Breast epithelium (tissue), 4 donors: ENCODE measurements around the gene FLOT1. TPM values are rescaled to one million over a fixed set of nuclear protein-coding genes. Genes with fewer than 3 reads are reported as not detected.
"Not testable (repeated sequence)": the region's sequence is repeated elsewhere in the genome, so short reads cannot be mapped to it uniquely, and the experiment has no call there.

Source experiments
- DNase-seq, 2 donors: peaks; one replicate each; pipeline ENCODE4 v3.0.0-alpha.2; 2019; ENCODE audit warnings: low spot score in 2 of 2
- H3K27ac ChIP-seq, 2 donors: fragments of 200-600 bp; sonication (generic) in 1 of 2; one replicate each; pipeline ENCODE4 v1.5.1; 2016 to 2019; ENCODE audit warnings: mild to moderate bottlenecking in 1 of 2
- H3K27me3 ChIP-seq, 2 donors: fragments of 200-600 bp; sonication (generic) in 1 of 2; one replicate each; pipeline versions ENCODE4 v1.5.1 to v1.6.0; 2017 to 2019; ENCODE audit warnings: control low read depth in 1 of 2, mild to moderate bottlenecking in 1 of 2
- H3K36me3 ChIP-seq: fragments of 200-600 bp; one replicate; pipeline ENCODE4 v1.5.1; 2019
- H3K4me1 ChIP-seq, 2 donors: fragments of 200-600 bp; sonication (generic); one replicate each; pipeline ENCODE4 v1.5.1; 2016 to 2019; ENCODE audit warnings: control low read depth in 1 of 2
- H3K4me3 ChIP-seq, 3 donors: fragments of 200-600 bp; sonication (generic); 1 replicate in 2 of 3; 2 replicates in 1 of 3; pipeline ENCODE4 v1.5.1; 2016 to 2019; ENCODE audit warnings: mild to moderate bottlenecking in 3 of 3, moderate library complexity in 2 of 3
- H3K9me3 ChIP-seq, 2 donors: fragments of 200-600 bp; sonication (generic) in 1 of 2; one replicate each; pipeline ENCODE4 v1.5.1; 2016 to 2019; ENCODE audit warnings: control low read depth in 1 of 2
- CTCF ChIP-seq, 3 donors: fragments of 450-650 bp; IDR thresholded peaks; one replicate each; pipeline ENCODE4 v1.5.1; 2016 to 2017; ENCODE audit warnings: antibody characterized with exemption in 3 of 3, mild to moderate bottlenecking in 3 of 3, moderate library complexity in 3 of 3
- POLR2A ChIP-seq: fragments of 450-650 bp; IDR thresholded peaks from one replicate; pipeline ENCODE4 v1.6.1; 2016; ENCODE audit warnings: antibody characterized with exemption, mild to moderate bottlenecking, moderate library complexity
- POLR2AphosphoS5 ChIP-seq, 3 donors: sonication (generic); formaldehyde crosslinking; IDR thresholded peaks; one replicate each; pipeline ENCODE4 v1.6.1; 2017; ENCODE audit warnings: antibody characterized with exemption in 3 of 3
- intact Hi-C: fragments of 100-400 bp; cut with DNase I; formaldehyde crosslinking; loops from one replicate; pipeline ENCODE4 v1.15.1; 2023; ENCODE audit warnings: low total_unique reads
- total RNA-seq, 3 donors: library from RNA; depleted of rRNA; stranded (reverse); fragments of >200 nt; gene quantifications; one replicate each; pipeline ENCODE4 v1.1.0, GENCODE V29; 2016

Gene FLOT1
- total RNA-seq, 3 donors from 2014 or later: 80.5 to 171 (median 142) TPM

GRCh38 chr6:30724906-30725667 lies 17.4 kb downstream of the FLOT1 start:
- Histone ChIP-seq H3K27ac (peak overlapping the region; percentile 39 to 88), H3K4me1 (peaks cover 0 to 3% of the 10 kb centered on the region in 2 donors), H3K9me3 (no peaks in the 10 kb centered on the region), H3K27me3 (no peaks in the 10 kb centered on the region), H3K36me3 (no peaks in the 10 kb centered on the region), H3K4me3 (no peak overlapping the region)
- intact Hi-C loops: loop anchor here (5.0 kb wide), 2 partner anchors 162 to 168 kb away; partner anchors contain the start of genes GNL1 and PRR3
- DNase-seq: no peak
- TF ChIP-seq POLR2A: no peak
- no peak for TF ChIP-seq POLR2AphosphoS5 (IDR thresholded peaks at IDR 0.05)
- no peak for TF ChIP-seq CTCF (IDR thresholded peaks at IDR 0.05)

- intact Hi-C loops: loop anchor here (2.0 to 5.0 kb wide), 2 partner anchors 41 to 167 kb away; partner anchors contain the start of genes GNL1 and PRR3
- Histone ChIP-seq H3K4me3 (peak overlapping the region in 1 of 3 donors; percentile 7), H3K27ac (peak overlapping the region; percentile 60 to 88)
- H3K9me3 ChIP-seq, H3K4me1 ChIP-seq, DNase-seq, H3K36me3 ChIP-seq, H3K27me3 ChIP-seq: not testable (repeated sequence)
- peak in 1 of 3 donors; percentile 17 for TF ChIP-seq POLR2AphosphoS5 (IDR thresholded peaks at IDR 0.05)
Measured at GRCh38 chr6:30723843-30724741, 18.4 kb downstream of the FLOT1 start.

DNA sequence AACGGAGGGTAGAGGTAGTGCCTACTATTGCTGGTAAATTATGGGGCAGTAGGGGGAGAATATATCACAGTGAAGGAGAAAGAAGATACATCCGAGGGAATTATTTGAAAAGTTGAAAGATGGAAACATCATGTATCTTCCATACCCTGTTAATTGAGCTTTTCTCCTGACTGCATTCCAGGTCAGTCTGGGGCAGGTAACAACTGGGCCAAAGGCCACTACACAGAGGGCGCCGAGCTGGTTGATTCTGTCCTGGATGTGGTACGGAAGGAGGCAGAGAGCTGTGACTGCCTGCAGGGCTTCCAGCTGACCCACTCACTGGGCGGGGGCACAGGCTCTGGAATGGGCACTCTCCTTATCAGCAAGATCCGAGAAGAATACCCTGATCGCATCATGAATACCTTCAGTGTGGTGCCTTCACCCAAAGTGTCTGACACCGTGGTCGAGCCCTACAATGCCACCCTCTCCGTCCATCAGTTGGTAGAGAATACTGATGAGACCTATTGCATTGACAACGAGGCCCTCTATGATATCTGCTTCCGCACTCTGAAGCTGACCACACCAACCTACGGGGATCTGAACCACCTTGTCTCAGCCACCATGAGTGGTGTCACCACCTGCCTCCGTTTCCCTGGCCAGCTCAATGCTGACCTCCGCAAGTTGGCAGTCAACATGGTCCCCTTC lies 19.2 kb downstream of the FLOT1 start:
- H3K36me3 ChIP-seq, H3K4me1 ChIP-seq, DNase-seq, H3K9me3 ChIP-seq, H3K27me3 ChIP-seq: not testable (repeated sequence)
- H3K4me3 ChIP-seq: peak overlapping the region in 1 of 3 donors; percentile 7
- intact Hi-C loops: loop anchor here (2.0 to 5.0 kb wide), 2 partner anchors 40 to 166 kb away; partner anchors contain the start of genes GNL1 and PRR3
- H3K27ac ChIP-seq: peak overlapping the region; percentile 60 to 88

- H3K9me3 ChIP-seq: no peaks in the 10 kb centered on the region
- intact Hi-C loops: loop anchor here (2.0 to 5.0 kb wide), 2 partner anchors 40 to 165 kb away; partner anchors contain the start of genes GNL1 and PRR3
- no peaks in the 10 kb centered on the region for H3K27me3 ChIP-seq
- peaks cover 3 to 5% of the 10 kb centered on the region in 2 donors for H3K4me1 ChIP-seq
- peak overlapping the region; percentile 67 to 94 (median 93) for H3K4me3 ChIP-seq
- H3K36me3 ChIP-seq: no peaks in the 10 kb centered on the region
- peak overlapping the region; percentile 88 to 94 for H3K27ac ChIP-seq
- DNase-seq: peak; percentile 83 to 92
- TF ChIP-seq POLR2AphosphoS5 (IDR thresholded peaks at IDR 0.05): peak; percentile 76 to 87 (median 78)
- no peak for TF ChIP-seq POLR2A
- TF ChIP-seq CTCF (IDR thresholded peaks at IDR 0.05): peak; percentile 99 to 100 (median 99)
Measured at GRCh38 chr6:30722280-30723112, 20.0 kb downstream of the FLOT1 start.

GRCh38 chr6:30722025-30722279 lies 20.5 kb downstream of the FLOT1 start:
- H3K27ac ChIP-seq: peak overlapping the region; percentile 88 to 94
- not testable (repeated sequence) for DNase-seq

More at GRCh38 chr6:30722025-30722279, 20.5 kb downstream of the FLOT1 start:
- not testable (repeated sequence) for H3K4me1 ChIP-seq, H3K36me3 ChIP-seq, H3K27me3 ChIP-seq, H3K9me3 ChIP-seq
- peak overlapping the region; percentile 67 to 94 (median 93) for H3K4me3 ChIP-seq
- intact Hi-C loops: loop anchor here (2.0 to 5.0 kb wide), 2 partner anchors 39 to 165 kb away; partner anchors contain the start of genes GNL1 and PRR3
